Keratinocyte (primary cell): ENCODE results near the gene MYL5. TPM values are rescaled to one million over a fixed set of nuclear protein-coding genes. Genes with fewer than 3 reads are reported as not detected.

ENCODE experiments used
- DNase-seq: peaks from one replicate; pipeline ENCODE4 v3.0.0-alpha.2; 2011; ENCODE audit warnings: low read depth, missing footprints, low spot score
- FAIRE-seq: peaks from 2 replicates; lab custom pipeline; 2011; peaks lifted over from hg19 to GRCh38; lab: Jason Lieb, UNC
- H2AFZ ChIP-seq: 2 replicates; pipeline ENCODE4 v1.6.0; 2012; ENCODE audit warnings: low read length, control low read depth, inconsistent platforms; ENCODE audit not compliant: control insufficient read depth
- H3K27ac ChIP-seq: 2 replicates; pipeline ENCODE4 v1.5.1; 2011; ENCODE audit warnings: low read length; ENCODE audit not compliant: control insufficient read depth, insufficient read depth
- H3K27me3 ChIP-seq: 3 replicates; pipeline ENCODE4 v1.6.0; 2011; ENCODE audit warnings: low read length; ENCODE audit not compliant: control insufficient read depth, insufficient read depth; ENCODE audit errors: extremely low read depth
- H3K36me3 ChIP-seq, 2 experiments: 2 replicates in 1 of 2; 3 replicates in 1 of 2; pipeline ENCODE4 v1.5.1; 2011; ENCODE audit warnings: low read length in 2 of 2, mild to moderate bottlenecking in 1 of 2; ENCODE audit not compliant: control insufficient read depth in 2 of 2, insufficient read depth in 2 of 2; ENCODE audit errors: extremely low read depth in 1 of 2
- H3K4me1 ChIP-seq: 3 replicates; pipeline ENCODE4 v1.5.1; 2011; ENCODE audit warnings: low read length; ENCODE audit not compliant: control insufficient read depth, insufficient read depth; ENCODE audit errors: extremely low read depth
- H3K4me2 ChIP-seq: 3 replicates; pipeline ENCODE4 v1.6.0; 2011; ENCODE audit warnings: low read depth, low read length; ENCODE audit not compliant: control insufficient read depth, insufficient read depth; ENCODE audit errors: extremely low read depth
- H3K4me3 ChIP-seq, 3 experiments: fragments of 200-600 bp in 1 of 3; sonication (generic) in 1 of 3; 2 replicates in 2 of 3; 3 replicates in 1 of 3; pipeline ENCODE4 v1.5.1; 2011 to 2016; ENCODE audit warnings: low read length in 3 of 3, mild to moderate bottlenecking in 3 of 3, control low read depth in 2 of 3, inconsistent platforms in 1 of 3, low read depth in 1 of 3, mixed read lengths in 1 of 3, mixed run types in 1 of 3, moderate library complexity in 1 of 3; ENCODE audit not compliant: control insufficient read depth in 2 of 3, insufficient read depth in 2 of 3; ENCODE audit errors: extremely low read depth in 1 of 3
- H3K79me2 ChIP-seq: 2 replicates; pipeline ENCODE4 v1.6.0; 2012; ENCODE audit warnings: low read length; ENCODE audit not compliant: control insufficient read depth, insufficient read depth
- H3K9ac ChIP-seq: 3 replicates; pipeline ENCODE4 v1.6.0; 2011; ENCODE audit warnings: low read length; ENCODE audit not compliant: control insufficient read depth, insufficient read depth; ENCODE audit errors: extremely low read depth
- H3K9me1 ChIP-seq: 3 replicates; pipeline ENCODE4 v1.6.0; 2011; ENCODE audit warnings: low read length; ENCODE audit not compliant: control insufficient read depth, insufficient read depth; ENCODE audit errors: extremely low read depth
- H3K9me3 ChIP-seq: 2 replicates; pipeline ENCODE4 v1.5.1; 2012; ENCODE audit warnings: low read depth, low read length; ENCODE audit not compliant: control insufficient read depth
- H4K20me1 ChIP-seq: 3 replicates; pipeline ENCODE4 v1.6.0; 2011; ENCODE audit warnings: low read length; ENCODE audit not compliant: control insufficient read depth, insufficient read depth; ENCODE audit errors: extremely low read depth
- EZH2 ChIP-seq: IDR thresholded peaks from one replicate; pipeline ENCODE4 v1.6.1; 2012; ENCODE audit warnings: inconsistent platforms, mild to moderate bottlenecking, low read length, moderate library complexity
- dilution Hi-C: fragments of 300-500 bp; cut with MboI; formaldehyde crosslinking; loops from one replicate; pipeline ENCODE4 v1.7.0; 2020; ENCODE audit warnings: low sequenced_read_pairs; ENCODE audit not compliant: extremely low pct_ligation_motif_present
- polyA plus RNA-seq, 5 experiments: library from polyadenylated mRNA; depleted of rRNA in 3 of 5; stranded (reverse) in 3 of 5; stranded (forward) in 1 of 5; unstranded in 1 of 5; fragments of >200 nt; gene quantifications; 1 replicate in 1 of 5; 2 replicates in 3 of 5; 3 replicates in 1 of 5; pipeline versions ENCODE4 v1.2.1 to v1.2.3, GENCODE V29; 2011 to 2012; ENCODE audit warnings: missing spikeins in 2 of 5, low read depth in 1 of 5, low replicate concordance in 1 of 5
- TF ChIP-seq, protein P1 (sequence below), 3 experiments: IDR thresholded peaks in 1 of 3; conservative IDR thresholded peaks in 1 of 3; optimal IDR thresholded peaks in 1 of 3; 2 replicates in 2 of 3; 3 replicates in 1 of 3; pipeline versions ENCODE3 to v1.5.1; 2011; ENCODE audit warnings: low read length in 3 of 3, mild to moderate bottlenecking in 3 of 3, moderate library complexity in 2 of 3, control low read depth in 1 of 3, inconsistent platforms in 1 of 3; ENCODE audit not compliant: insufficient read depth in 2 of 3; ENCODE audit errors: extremely low read depth in 1 of 3

The MYL5 gene
- polyA plus RNA-seq, 1 donor (not counting 4 experiments of a cell fraction or from before 2014, with no cell fraction given): 8.0 TPM

DNA sequence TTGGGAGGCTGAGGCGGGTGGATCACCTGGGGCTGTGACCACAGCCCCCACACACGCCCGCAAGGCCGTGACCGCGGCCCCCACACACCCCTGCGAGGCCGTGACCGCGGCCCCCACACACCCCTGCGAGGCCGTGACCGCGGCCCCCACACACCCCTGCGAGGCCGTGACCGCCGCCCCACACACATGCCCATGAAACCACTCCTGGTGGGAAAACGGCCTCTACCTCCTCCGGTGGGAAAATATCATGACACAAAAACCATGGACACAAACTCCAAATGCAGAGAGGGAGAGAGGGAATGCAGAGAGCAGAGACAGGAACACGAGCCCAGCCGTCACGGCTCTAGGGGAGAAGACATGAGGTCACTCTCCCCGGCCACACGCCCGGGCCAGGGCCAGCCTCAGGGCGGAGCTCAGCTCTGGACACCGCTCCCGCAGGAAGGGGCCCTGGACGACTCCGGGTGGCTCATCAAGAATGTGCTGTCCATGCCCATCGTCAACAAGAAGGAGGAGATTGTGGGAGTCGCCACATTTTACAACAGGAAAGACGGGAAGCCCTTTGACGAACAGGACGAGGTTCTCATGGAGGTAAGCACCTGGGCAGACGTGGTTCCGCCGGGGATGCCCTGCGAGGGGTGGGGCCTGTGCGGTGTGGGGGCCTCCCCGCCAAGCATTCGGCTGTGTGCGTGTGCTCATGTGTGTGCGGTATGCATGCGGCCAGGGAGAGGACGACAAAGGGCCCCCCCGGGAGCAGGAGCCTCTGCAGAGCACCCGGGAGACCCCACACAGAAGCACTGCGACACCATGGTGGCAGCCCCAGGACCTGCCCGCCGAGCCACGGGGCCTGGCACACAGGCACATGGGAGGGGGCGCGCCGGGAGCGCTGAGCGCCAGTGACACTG is 17.7 kb upstream of the MYL5 start:
- dilution Hi-C loops: no loop called here
- no peak for TF ChIP-seq EZH2
- TF ChIP-seq, protein P1, sequence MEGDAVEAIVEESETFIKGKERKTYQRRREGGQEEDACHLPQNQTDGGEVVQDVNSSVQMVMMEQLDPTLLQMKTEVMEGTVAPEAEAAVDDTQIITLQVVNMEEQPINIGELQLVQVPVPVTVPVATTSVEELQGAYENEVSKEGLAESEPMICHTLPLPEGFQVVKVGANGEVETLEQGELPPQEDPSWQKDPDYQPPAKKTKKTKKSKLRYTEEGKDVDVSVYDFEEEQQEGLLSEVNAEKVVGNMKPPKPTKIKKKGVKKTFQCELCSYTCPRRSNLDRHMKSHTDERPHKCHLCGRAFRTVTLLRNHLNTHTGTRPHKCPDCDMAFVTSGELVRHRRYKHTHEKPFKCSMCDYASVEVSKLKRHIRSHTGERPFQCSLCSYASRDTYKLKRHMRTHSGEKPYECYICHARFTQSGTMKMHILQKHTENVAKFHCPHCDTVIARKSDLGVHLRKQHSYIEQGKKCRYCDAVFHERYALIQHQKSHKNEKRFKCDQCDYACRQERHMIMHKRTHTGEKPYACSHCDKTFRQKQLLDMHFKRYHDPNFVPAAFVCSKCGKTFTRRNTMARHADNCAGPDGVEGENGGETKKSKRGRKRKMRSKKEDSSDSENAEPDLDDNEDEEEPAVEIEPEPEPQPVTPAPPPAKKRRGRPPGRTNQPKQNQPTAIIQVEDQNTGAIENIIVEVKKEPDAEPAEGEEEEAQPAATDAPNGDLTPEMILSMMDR (optimal IDR thresholded peaks at IDR 0.05 in 1 of 3, IDR thresholded peaks at IDR 0.05 in 1 of 3, conservative IDR thresholded peaks at IDR 0.05 in 1 of 3; ENCODE audit: extremely low read depth in 1 of 3, insufficient read depth in 2 of 3, low read length in 3 of 3): no peak
- H3K79me2 ChIP-seq: no peaks in the 10 kb centered on the region
- H3K4me1 ChIP-seq: no peaks in the 10 kb centered on the region
- DNase-seq: no peak
- peaks cover 3% of the 10 kb centered on the region for H3K27me3 ChIP-seq
- no peaks in the 10 kb centered on the region for H4K20me1 ChIP-seq
- H3K9me3 ChIP-seq: peaks cover 3% of the 10 kb centered on the region
- H3K36me3 ChIP-seq: no peaks in the 10 kb centered on the region
- H2AFZ ChIP-seq: no peak overlapping the region
- H3K9me1 ChIP-seq: no peaks in the 10 kb centered on the region
- no peak overlapping the region for H3K4me3 ChIP-seq
- H3K4me2 ChIP-seq: no peak overlapping the region
- no peak overlapping the region for H3K9ac ChIP-seq
- no peak overlapping the region for H3K27ac ChIP-seq
- FAIRE-seq: no peak

DNA sequence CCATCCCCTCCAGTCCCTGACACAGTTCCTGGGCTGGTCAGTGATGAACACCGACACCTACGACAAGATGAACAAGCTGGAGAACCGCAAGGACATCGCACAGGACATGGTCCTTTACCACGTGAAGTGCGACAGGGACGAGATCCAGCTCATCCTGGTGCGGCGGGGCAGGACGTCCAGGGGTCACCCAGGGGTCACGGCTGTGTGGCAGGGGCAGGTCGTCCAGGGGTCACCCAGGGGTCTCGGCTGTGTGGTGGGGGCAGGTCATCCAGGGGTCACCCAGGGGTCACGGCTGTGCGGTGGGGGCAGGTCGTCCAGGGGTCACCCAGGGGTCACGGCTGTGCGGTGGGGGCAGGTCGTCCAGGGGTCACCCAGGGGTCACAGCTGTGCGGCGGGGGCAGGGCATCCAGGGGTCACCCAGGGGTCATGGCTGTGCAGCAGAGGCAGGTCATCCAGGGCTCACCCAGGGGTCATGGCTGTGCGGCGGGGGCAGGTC is 17.0 kb upstream of the MYL5 start:
- H3K9me3 ChIP-seq: peaks cover 3% of the 10 kb centered on the region
- H3K36me3 ChIP-seq: no peaks in the 10 kb centered on the region
- no peak overlapping the region for H2AFZ ChIP-seq
- H3K4me3 ChIP-seq: no peak overlapping the region
- H3K27ac ChIP-seq: no peak overlapping the region
- H3K79me2 ChIP-seq: no peaks in the 10 kb centered on the region
- H4K20me1 ChIP-seq: no peaks in the 10 kb centered on the region
- TF ChIP-seq, protein P1 (optimal IDR thresholded peaks at IDR 0.05 in 1 of 3, IDR thresholded peaks at IDR 0.05 in 1 of 3, conservative IDR thresholded peaks at IDR 0.05 in 1 of 3; ENCODE audit: extremely low read depth in 1 of 3, insufficient read depth in 2 of 3, low read length in 3 of 3): no peak
- no peak for TF ChIP-seq EZH2
- no peak overlapping the region for H3K4me2 ChIP-seq
- DNase-seq (no peak), FAIRE-seq (no peak)
- H3K9ac ChIP-seq: no peak overlapping the region
- no peaks in the 10 kb centered on the region for H3K9me1 ChIP-seq
- dilution Hi-C loops: no loop called here
- H3K4me1 ChIP-seq: no peaks in the 10 kb centered on the region
- H3K27me3 ChIP-seq: no peaks in the 10 kb centered on the region
